K562 (cell line): ENCODE results near the gene TOMM40L. TPM values are rescaled to one million over a fixed set of nuclear protein-coding genes. Genes with fewer than 3 reads are reported as not detected.

Experiments used
- ATF4 ChIP-seq: fragments of 450-650 bp; formaldehyde crosslinking; IDR thresholded peaks from 2 replicates; pipeline ENCODE4 v1.4.0; 2022; ENCODE audit warnings: mild to moderate bottlenecking, moderate library complexity
- BRD4 ChIP-seq: fragments of 200-600 bp; sonication (generic); IDR thresholded peaks from 2 replicates; pipeline ENCODE4 v1.6.1; 2017; ENCODE audit warnings: inconsistent platforms
- CBX5 ChIP-seq: IDR thresholded peaks from 2 replicates; pipeline ENCODE4 v1.6.1; 2014; ENCODE audit warnings: low read depth, borderline replicate concordance
- CREB3L1 ChIP-seq: fragments of 450-650 bp; IDR thresholded peaks from 2 replicates; pipeline ENCODE4 v1.6.1; 2014; ENCODE audit warnings: low read depth, mild to moderate bottlenecking, moderate library complexity, borderline replicate concordance
- FOXM1 ChIP-seq, 2 experiments: fragments of 450-650 bp in 1 of 2; sonication (generic) in 1 of 2; formaldehyde crosslinking in 1 of 2; IDR thresholded peaks; 2 replicates each; pipeline versions ENCODE4 v1.6.1 to v1.9.0; 2017 to 2022; ENCODE audit warnings: low read depth in 2 of 2, mild to moderate bottlenecking in 2 of 2, missing genetic modification reagents in 1 of 2, moderate library complexity in 1 of 2
- JUN ChIP-seq, 2 experiments: sonication (generic) in 1 of 2; formaldehyde crosslinking in 1 of 2; IDR thresholded peaks; 2 replicates each; pipeline versions ENCODE4 v1.6.1 to v1.8.0; 2012 to 2022; ENCODE audit warnings: borderline replicate concordance in 2 of 2, mild to moderate bottlenecking in 2 of 2, improper control_type of control experiment in 1 of 2, low read depth in 1 of 2, low read length in 1 of 2, missing genetic modification reagents in 1 of 2
- JUND ChIP-seq, 2 experiments: IDR thresholded peaks; 2 replicates in 1 of 2; 3 replicates in 1 of 2; pipeline ENCODE4 v1.6.1; 2011; ENCODE audit warnings: borderline replicate concordance in 2 of 2, low read depth in 2 of 2, low read length in 2 of 2, improper control_type of control experiment in 1 of 2, missing biosample characterization in 1 of 2, missing genetic modification characterization in 1 of 2, missing genetic modification reagents in 1 of 2
- MAZ ChIP-seq, 2 experiments: fragments of 450-650 bp in 1 of 2; sonication (generic) in 1 of 2; formaldehyde crosslinking; IDR thresholded peaks in 1 of 2; conservative IDR thresholded peaks in 1 of 2; 2 replicates each; pipeline versions ENCODE4 v1.4.0 to v1.5.0; 2020; ENCODE audit warnings: mild to moderate bottlenecking in 1 of 2, missing genetic modification reagents in 1 of 2
- NFRKB ChIP-seq: fragments of 450-650 bp; IDR thresholded peaks from 2 replicates; pipeline ENCODE4 v1.6.1; 2016; ENCODE audit warnings: low read depth
- PHF8 ChIP-seq: fragments of 200-600 bp; sonication (generic); IDR thresholded peaks from 2 replicates; pipeline ENCODE4 v1.6.1; 2012; ENCODE audit warnings: mixed run types, mild to moderate bottlenecking, inconsistent platforms, low read length, moderate library complexity, borderline replicate concordance
- ZFX ChIP-seq: sonication (generic); formaldehyde crosslinking; IDR thresholded peaks from 2 replicates; pipeline ENCODE4 v1.8.0; 2022; ENCODE audit warnings: mild to moderate bottlenecking, missing genetic modification reagents, moderate library complexity
- ZNF512 ChIP-seq: IDR thresholded peaks from 2 replicates; pipeline ENCODE4 v1.6.1; 2016; ENCODE audit warnings: missing genetic modification characterization, missing compliant biosample characterization
- ZNF583 ChIP-seq: fragments of 250-450 bp; sonication (Bioruptor Pico); IDR thresholded peaks from 2 replicates; pipeline ENCODE4 v1.4.0; 2020
- ZNF584 ChIP-seq: fragments of 200-800 bp; sonication (Bioruptor generic); IDR thresholded peaks from 2 replicates; pipeline ENCODE4 v1.6.1; 2016; ENCODE audit warnings: low read depth, mild to moderate bottlenecking, missing genetic modification characterization, missing compliant biosample characterization
- ZNF592 ChIP-seq: fragments of 450-650 bp; IDR thresholded peaks from 2 replicates; pipeline ENCODE4 v1.6.1; 2017; ENCODE audit warnings: antibody characterized with exemption, mild to moderate bottlenecking
- ZNF766 ChIP-seq: fragments of 200-800 bp; sonication (Bioruptor generic); conservative IDR thresholded peaks from 2 replicates; pipeline ENCODE4 v1.6.1; 2016; ENCODE audit warnings: missing genetic modification characterization, missing compliant biosample characterization
- polyA plus RNA-seq, 8 experiments: library from polyadenylated mRNA; depleted of rRNA in 4 of 8; stranded (reverse) in 5 of 8; unstranded in 3 of 8; fragments of >200 nt; fragmentation: Nextera tagmentation in 2 of 8; fragmentation: Illumina TruSeq in 1 of 8; extraction: Ambion mirVana in 2 of 8; extraction: Trizol in 1 of 8; gene quantifications; 2 replicates each; pipeline versions ENCODE4 v1.2.1 to v1.2.3, GENCODE V29; 2011 to 2014; ENCODE audit warnings: inconsistent platforms in 1 of 8, missing spikeins in 1 of 8
- total RNA-seq, 7 experiments: library from RNA; depleted of rRNA in 6 of 7; stranded (reverse); fragments of >200 nt in 6 of 7; fragmentation: Illumina TruSeq in 2 of 7; extraction: Trizol in 2 of 7; gene quantifications; 2 replicates each; pipeline versions ENCODE4 v1.2.1 to v1.2.3, GENCODE V29; 2011 to 2021; ENCODE audit warnings: low replicate concordance in 1 of 7

Gene TOMM40L
- total and polyA plus RNA-seq, 9 of the 15 experiments (the other 6 are each of a cell fraction or from before 2014, with no cell fraction given), result 9.6 to 33.6 (median 25.2) TPM

GRCh38 chr1:161200992-161201835 lies 24.6 kb upstream of the TOMM40L start (continued):
- peak; percentile 64 for TF ChIP-seq ZFX
- no peak for TF ChIP-seq FOXM1 (IDR thresholded peaks at IDR 0.05; ENCODE audit: low read depth)
- no peak for TF ChIP-seq FOXM1 (CRISPR knock-in tag; IDR thresholded peaks at IDR 0.05; ENCODE audit: low read depth)
- TF ChIP-seq JUN (IDR thresholded peaks at IDR 0.05; ENCODE audit: borderline replicate concordance, low read depth, low read length), result no peak
- TF ChIP-seq JUN (CRISPR knock-in tag; IDR thresholded peaks at IDR 0.05; ENCODE audit: borderline replicate concordance), result 0 out of 2 replicates have a peak, but pooled peaks have one; percentile 22
- TF ChIP-seq ZNF583, result 0 out of 2 replicates have a peak, but pooled peaks have one; percentile 31
- TF ChIP-seq MAZ (CRISPR knock-in tag; conservative IDR thresholded peaks at IDR 0.05 in 1 of 2, IDR thresholded peaks at IDR 0.05 in 1 of 2), result peak in 1 of 2 experiments; percentile 11; a peak in 1 of 4 replicates
- 0 out of 2 replicates have a peak, but pooled peaks have one; percentile 20 for TF ChIP-seq BRD4
- TF ChIP-seq CREB3L1, result no peak
- peak; percentile 89 for TF ChIP-seq NFRKB
- TF ChIP-seq ATF4 (CRISPR knock-in tag), result peak; percentile 36; the same call in 1 of the 2 replicates
- peak; percentile 93; the same call in 1 of the 2 replicates for TF ChIP-seq ZNF584 (CRISPR knock-in tag)
- TF ChIP-seq CBX5, result no peak
- 0 out of 2 replicates have a peak, but pooled peaks have one; percentile 1 for TF ChIP-seq JUND (IDR thresholded peaks at IDR 0.05; ENCODE audit: borderline replicate concordance, low read depth, low read length)
- no peak; the same call in 2 of the 3 replicates for TF ChIP-seq JUND (tag; IDR thresholded peaks at IDR 0.05; ENCODE audit: borderline replicate concordance, low read depth, low read length)
- peak; percentile 92; the same call in 1 of the 2 replicates for TF ChIP-seq ZNF592
- TF ChIP-seq ZNF512 (tag), result no peak
- TF ChIP-seq ZNF766 (CRISPR knock-in tag), result peak; percentile 72
- TF ChIP-seq PHF8, result no peak
